Mesenchymal stem cell (in vitro differentiated cells and primary cell): ENCODE measurements around the gene UNC50. TPM values are rescaled to one million over a fixed set of nuclear protein-coding genes. Genes with fewer than 3 reads are reported as not detected.
A peak's percentile ranks its signal among the peaks of the same experiment; 100 is the strongest.

ENCODE experiments used
- DNase-seq: peaks from one replicate; pipeline ENCODE4 v3.0.0-alpha.2; 2013
- H2AFZ ChIP-seq: one replicate; pipeline ENCODE4 v1.6.1; 2013; ENCODE audit warnings: low read depth, mild to moderate bottlenecking, control low read depth, inconsistent platforms, low read length, moderate library complexity
- H2AK5ac ChIP-seq: 2 replicates; pipeline ENCODE4 v1.6.1; 2013; ENCODE audit warnings: low read length, moderate library complexity, mild to moderate bottlenecking, inconsistent platforms; ENCODE audit not compliant: severe bottlenecking
- H2BK120ac ChIP-seq: one replicate; pipeline ENCODE4 v1.6.1; 2013; ENCODE audit warnings: low read depth, mild to moderate bottlenecking, inconsistent platforms, low read length, moderate library complexity
- H2BK12ac ChIP-seq, 2 experiments: one replicate each; pipeline ENCODE4 v1.6.1; 2013; ENCODE audit warnings: inconsistent platforms in 2 of 2, low read length in 2 of 2, mild to moderate bottlenecking in 2 of 2, moderate library complexity in 2 of 2, control low read depth in 1 of 2
- H2BK15ac ChIP-seq: one replicate; pipeline ENCODE4 v1.6.1; 2013; ENCODE audit warnings: mild to moderate bottlenecking, low read depth, inconsistent platforms; ENCODE audit not compliant: poor library complexity, severe bottlenecking
- H2BK5ac ChIP-seq: 2 replicates; pipeline ENCODE4 v1.6.1; 2013; ENCODE audit warnings: low read depth, mild to moderate bottlenecking, low read length, control low read depth, inconsistent platforms; ENCODE audit not compliant: poor library complexity, severe bottlenecking
- H3K14ac ChIP-seq, 2 experiments: one replicate each; pipeline ENCODE4 v1.6.1; 2013; ENCODE audit warnings: inconsistent platforms in 2 of 2, low read length in 2 of 2, control low read depth in 1 of 2, mild to moderate bottlenecking in 1 of 2, moderate library complexity in 1 of 2
- H3K18ac ChIP-seq, 2 experiments: one replicate each; pipeline ENCODE4 v1.6.1; 2013; ENCODE audit warnings: inconsistent platforms in 2 of 2, low read length in 2 of 2, control low read depth in 1 of 2, low read depth in 1 of 2, mild to moderate bottlenecking in 1 of 2
- H3K23ac ChIP-seq, 2 experiments: one replicate each; pipeline ENCODE4 v1.6.1; 2013; ENCODE audit warnings: inconsistent platforms in 2 of 2, low read length in 2 of 2, mild to moderate bottlenecking in 2 of 2, moderate library complexity in 2 of 2, control low read depth in 1 of 2
- H3K27ac ChIP-seq: 2 replicates; pipeline ENCODE4 v1.5.1; 2013; ENCODE audit warnings: mild to moderate bottlenecking, moderate library complexity, low read length, control low read depth, inconsistent platforms; ENCODE audit not compliant: poor library complexity, severe bottlenecking
- H3K27me3 ChIP-seq, 2 experiments: 2 replicates each; pipeline versions ENCODE4 v1.6.1 to v1.7.0; 2013; ENCODE audit warnings: low read length in 2 of 2, mild to moderate bottlenecking in 2 of 2, moderate library complexity in 2 of 2, control low read depth in 1 of 2, inconsistent platforms in 1 of 2; ENCODE audit not compliant: control insufficient read depth in 1 of 2, insufficient read depth in 1 of 2
- H3K36me3 ChIP-seq, 2 experiments: 2 replicates each; pipeline versions ENCODE4 v1.6.1 to v1.7.0; 2013; ENCODE audit warnings: low read length in 2 of 2, control low read depth in 1 of 2, inconsistent platforms in 1 of 2, low read depth in 1 of 2, mild to moderate bottlenecking in 1 of 2; ENCODE audit not compliant: insufficient read depth in 2 of 2, control insufficient read depth in 1 of 2
- H3K4ac ChIP-seq, 2 experiments: one replicate each; pipeline ENCODE4 v1.6.1; 2013; ENCODE audit warnings: inconsistent platforms in 2 of 2, low read length in 2 of 2, mild to moderate bottlenecking in 2 of 2, moderate library complexity in 2 of 2, control low read depth in 1 of 2, low read depth in 1 of 2
- H3K4me1 ChIP-seq: 2 replicates; pipeline ENCODE4 v1.6.1; 2013; ENCODE audit warnings: low read depth, low read length, control low read depth; ENCODE audit not compliant: control insufficient read depth, insufficient read depth
- H3K4me2 ChIP-seq: 2 replicates; pipeline ENCODE4 v1.6.1; 2013; ENCODE audit warnings: low read length, mild to moderate bottlenecking, inconsistent platforms; ENCODE audit not compliant: poor library complexity, severe bottlenecking
- H3K4me3 ChIP-seq, 2 experiments: 2 replicates each; pipeline versions ENCODE4 v1.5.1 to v1.7.0; 2013; ENCODE audit warnings: low read length in 2 of 2, mild to moderate bottlenecking in 2 of 2, control low read depth in 1 of 2, low read depth in 1 of 2; ENCODE audit not compliant: insufficient read depth in 1 of 2
- H3K79me1 ChIP-seq: replicated peaks from 2 replicates; pipeline ENCODE4 v1.6.1; 2013; ENCODE audit warnings: mild to moderate bottlenecking, control low read depth, low read length, inconsistent platforms; ENCODE audit not compliant: poor library complexity, severe bottlenecking
- H3K9ac ChIP-seq: 2 replicates; pipeline ENCODE4 v1.7.0; 2013; ENCODE audit warnings: mild to moderate bottlenecking, low read length, moderate library complexity
- H3K9me3 ChIP-seq: 2 replicates; pipeline ENCODE4 v1.7.0; 2013; ENCODE audit warnings: mild to moderate bottlenecking, low read length; ENCODE audit not compliant: control insufficient read depth
- H4K8ac ChIP-seq: one replicate; pipeline ENCODE4 v1.6.1; 2013; ENCODE audit warnings: inconsistent platforms, mild to moderate bottlenecking, low read length, moderate library complexity
- H4K91ac ChIP-seq: one replicate; pipeline ENCODE4 v1.6.1; 2013; ENCODE audit warnings: mild to moderate bottlenecking, low read length, inconsistent platforms
- WGBS: methylation state at CpG from one replicate; pipeline ENCODE4 v1.1.7; 2013; ENCODE audit warnings: mixed read lengths; 5-methylcytosine and 5-hydroxymethylcytosine counted together
- polyA plus RNA-seq, 2 experiments: library from polyadenylated mRNA; stranded (reverse); fragments of 200-250 nt; gene quantifications; one replicate each; pipeline ENCODE4 v1.2.3, GENCODE V29; 2013

The UNC50 gene
- polyA plus RNA-seq (2013, experiment 1 of 2), result 64.2 TPM
- polyA plus RNA-seq (2013, experiment 2 of 2), result 81.8 TPM

GRCh38 chr2:98608116-98608961 is at the start of gene UNC50, which contains the start of gene COA5:
UNC50 (plus strand) TSS chr2:98608589; CDS start chr2:98609760, 1,171 bp downstream.
COA5 (minus strand) TSS chr2:98608512; CDS start chr2:98608405, 107 bp downstream.
- H3K4me1 ChIP-seq, result peaks cover 16% of the 10 kb centered on the region
- H2BK15ac ChIP-seq, result peak within 1 kb of the TSS; percentile 98
- peak within 1 kb of the TSS; percentile 82 to 98 for H3K4me3 ChIP-seq
- H3K27ac ChIP-seq, result peak within 1 kb of the TSS; percentile 81
- H3K14ac ChIP-seq, result peak within 1 kb of the TSS; percentile 11 to 99
- peak within 1 kb of the TSS; percentile 42 to 67 for H2BK12ac ChIP-seq
- H3K4me2 ChIP-seq, result peak within 1 kb of the TSS; percentile 73
- peak within 1 kb of the TSS; percentile 99 for H2AFZ ChIP-seq
- H2BK5ac ChIP-seq, result peak within 1 kb of the TSS; percentile 95
- no peaks in the 10 kb centered on the region for H3K27me3 ChIP-seq
- H3K23ac ChIP-seq, result peak within 1 kb of the TSS; percentile 37 to 100
- under 1% methylated on average over 64 of the region's 93 CpGs for WGBS
- peak within 1 kb of the TSS; percentile 100 for H3K9ac ChIP-seq
- peak within 1 kb of the TSS; percentile 100 for H4K8ac ChIP-seq
- peak within 1 kb of the TSS; percentile 85 for H2BK120ac ChIP-seq
- peaks cover 32% of the 10 kb centered on the region for H3K79me1 ChIP-seq
- peaks cover 4 to 38% of the 10 kb centered on the region in 2 experiments for H3K36me3 ChIP-seq
- H3K18ac ChIP-seq, result peak within 1 kb of the TSS; percentile 99 to 100
- no peaks in the 10 kb centered on the region for H3K9me3 ChIP-seq
- peak within 1 kb of the TSS; percentile 93 to 100 for H3K4ac ChIP-seq
- peak within 1 kb of the TSS; percentile 98 for H4K91ac ChIP-seq
- peak within 1 kb of the TSS; percentile 41 for H2AK5ac ChIP-seq
- DNase-seq, result peak; percentile 95

GRCh38 chr2:98558852-98559530 is 49.4 kb upstream of the UNC50 start:
- Histone ChIP-seq H3K4me3 (no peak overlapping the region), H3K18ac (no peak overlapping the region), H3K4me1 (peaks cover 3% of the 10 kb centered on the region), H3K4ac (no peak overlapping the region), H3K14ac (no peak overlapping the region), H4K91ac (no peak overlapping the region), H3K27ac (no peak overlapping the region), H2AK5ac (no peak overlapping the region), H3K27me3 (no peaks in the 10 kb centered on the region), H3K9me3 (no peaks in the 10 kb centered on the region), H3K9ac (no peak overlapping the region), H2BK5ac (no peak overlapping the region), H2BK15ac (peak overlapping the region; percentile 33), H4K8ac (no peak overlapping the region), H2BK12ac (no peak overlapping the region), H3K4me2 (no peak overlapping the region), H3K23ac (no peak overlapping the region), H2AFZ (no peak overlapping the region), H2BK120ac (no peak overlapping the region), H3K36me3 (peaks cover 31 to 56% of the 10 kb centered on the region in 2 experiments), H3K79me1 (no peaks in the 10 kb centered on the region)
- DNase-seq, result no peak
- WGBS, result 97% methylated on average over 16 of the region's 16 CpGs

GRCh38 chr2:98559581-98559980 is 48.8 kb upstream of the UNC50 start:
- H3K36me3 ChIP-seq, result peaks cover 30 to 56% of the 10 kb centered on the region in 2 experiments
- WGBS, result 87% methylated on average over 2 of the region's 3 CpGs
- H2BK12ac ChIP-seq, result no peak overlapping the region
- H3K18ac ChIP-seq, result no peak overlapping the region
- no peak overlapping the region for H3K4me3 ChIP-seq
- H2AK5ac ChIP-seq, result no peak overlapping the region
- no peak overlapping the region for H4K8ac ChIP-seq
- H4K91ac ChIP-seq, result no peak overlapping the region
- H3K9ac ChIP-seq, result no peak overlapping the region
- H3K27me3 ChIP-seq, result no peaks in the 10 kb centered on the region
- no peak overlapping the region for H3K4ac ChIP-seq
- H3K23ac ChIP-seq, result no peak overlapping the region
- no peaks in the 10 kb centered on the region for H3K79me1 ChIP-seq
- DNase-seq, result peak; percentile 2
- H3K4me2 ChIP-seq, result no peak overlapping the region
- no peak overlapping the region for H3K27ac ChIP-seq
- no peak overlapping the region for H2AFZ ChIP-seq
- peaks cover 3% of the 10 kb centered on the region for H3K4me1 ChIP-seq
- no peaks in the 10 kb centered on the region for H3K9me3 ChIP-seq
- H2BK120ac ChIP-seq, result no peak overlapping the region
- no peak overlapping the region for H2BK5ac ChIP-seq
- H2BK15ac ChIP-seq, result no peak overlapping the region
- no peak overlapping the region for H3K14ac ChIP-seq
